GM19455 (cell line): ENCODE measurements around the gene C17orf75.
"Not testable (repeated sequence)": the region's sequence is repeated elsewhere in the genome, so short reads cannot be mapped to it uniquely, and the experiment has no call there.

ENCODE experiments used
- ATAC-seq: cut with Tn5 transposase; IDR thresholded peaks from one replicate; pipeline ENCODE4 v1.9.1; 2021; ENCODE audit not compliant: unreplicated experiment

The C17orf75 gene

DNA sequence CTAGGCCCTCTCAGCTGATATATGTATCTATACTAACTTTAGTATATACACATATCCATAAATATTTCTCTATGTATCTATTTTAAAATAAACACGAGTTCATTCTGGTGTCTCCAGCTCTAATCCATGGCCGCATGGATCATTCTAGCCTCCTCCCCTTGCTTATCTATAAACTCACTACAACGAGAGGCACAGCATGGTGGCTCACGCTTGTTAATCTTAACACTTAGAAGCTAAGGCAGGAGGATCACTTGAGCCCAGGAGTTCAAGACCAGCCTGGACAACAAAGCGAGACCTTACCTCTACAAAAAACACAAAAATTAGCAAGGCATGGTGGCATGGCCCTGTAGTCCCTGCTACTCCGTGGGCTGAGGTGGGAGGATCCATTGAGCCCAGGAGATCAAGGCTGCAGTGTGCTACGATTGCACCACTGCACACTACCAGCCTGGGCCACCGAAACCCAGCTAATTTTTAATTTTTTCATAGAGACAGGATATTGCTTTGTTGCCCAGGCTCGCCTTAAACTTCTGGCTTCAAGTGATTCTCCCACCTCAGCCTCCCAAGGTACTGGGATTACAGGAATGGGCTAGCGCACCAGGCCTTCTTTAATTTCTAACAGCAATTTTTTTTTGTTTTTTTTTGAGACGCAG, 4.1 kb upstream of the C17orf75 start:
- no peak for ATAC-seq

GRCh38 chr17:32342603-32343325, 791 bp upstream of the C17orf75 start:
- ATAC-seq = no peak

- peak; percentile 15 for ATAC-seq
Measured at GRCh38 chr17:32341141-32341856, 674 bp downstream of the C17orf75 start.

DNA sequence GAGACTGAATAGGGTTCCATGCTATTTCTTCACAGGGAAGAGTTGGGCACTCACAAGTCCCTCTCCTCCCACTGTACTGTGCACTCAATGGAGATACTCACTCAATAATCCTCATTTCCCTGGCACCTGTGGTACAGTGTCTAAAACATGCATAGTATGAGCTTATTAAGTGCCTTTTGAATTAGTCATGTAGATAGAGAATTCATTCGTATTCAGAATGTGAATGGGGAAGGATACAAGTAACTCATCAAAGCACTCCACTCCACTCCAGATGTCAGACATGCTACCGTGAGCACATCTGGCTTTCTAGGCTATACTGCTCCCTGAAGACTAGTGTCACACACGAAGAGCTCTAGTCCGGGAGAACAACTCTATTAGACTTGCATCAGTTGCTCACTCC, 6.3 kb downstream of the C17orf75 start:
- ATAC-seq = no peak

DNA sequence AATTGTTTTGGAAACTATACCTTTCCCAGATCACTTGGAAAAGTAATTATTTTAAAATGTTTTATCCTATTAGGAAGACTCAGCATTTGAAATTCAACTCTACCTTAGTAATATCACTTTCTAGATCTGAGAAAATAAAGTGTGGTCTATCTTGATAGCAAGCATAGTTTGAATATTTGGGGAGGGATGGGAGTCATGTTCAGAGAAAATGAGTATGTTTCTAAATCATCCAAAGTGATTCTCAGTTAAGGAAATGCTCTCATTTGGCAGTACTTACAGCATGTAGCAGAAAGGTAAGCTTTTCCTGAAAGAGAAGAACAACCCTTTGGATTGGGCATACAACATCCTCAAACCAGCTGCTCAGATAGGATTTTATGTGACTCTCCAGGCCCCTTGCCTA, 6.9 kb downstream of the C17orf75 start:
- ATAC-seq = no peak

DNA sequence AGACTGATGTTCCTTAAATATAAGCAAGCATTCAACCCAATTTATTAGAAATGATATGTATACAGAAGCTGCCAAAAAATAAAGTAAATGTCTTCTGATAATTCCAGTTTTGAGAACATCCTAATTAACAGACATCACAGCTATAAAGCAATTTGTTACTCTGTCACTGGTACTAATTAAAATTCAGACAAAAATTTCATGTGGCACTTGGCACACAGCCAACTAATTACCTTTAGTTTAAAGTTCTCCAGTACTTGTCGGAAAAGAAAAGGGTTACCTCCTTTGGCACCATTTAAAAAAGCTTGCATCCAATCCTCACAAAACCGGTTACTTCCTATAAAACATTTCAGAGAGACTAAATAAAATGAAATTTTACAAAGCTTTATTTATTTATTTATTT, 8.8 kb downstream of the C17orf75 start:
- ATAC-seq = no peak

- ATAC-seq = no peak
Measured at GRCh38 chr17:32331243-32332040, 10.5 kb downstream of the C17orf75 start.

- ATAC-seq = no peak
Measured at GRCh38 chr17:32330147-32330546, 11.8 kb downstream of the C17orf75 start.

DNA sequence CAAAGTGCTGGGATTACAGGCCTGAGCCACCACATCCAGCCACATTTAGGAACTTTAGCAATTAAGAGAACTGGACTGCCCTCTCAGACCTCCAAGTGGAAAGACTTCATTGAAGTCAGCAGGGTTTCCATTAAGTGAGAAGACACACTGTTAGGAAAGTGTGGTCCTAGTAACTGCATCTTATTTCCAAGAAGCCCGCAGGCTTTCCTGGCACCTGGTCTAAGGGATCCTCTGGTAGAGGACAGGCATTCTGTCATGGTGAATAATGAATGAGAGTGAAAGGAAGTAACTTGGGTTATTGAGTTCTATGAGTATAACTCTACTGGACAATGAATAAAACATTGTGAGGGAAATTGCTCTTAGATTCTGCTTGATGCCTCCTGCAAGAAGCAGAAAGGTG, 14.1 kb downstream of the C17orf75 start:
- no peak for ATAC-seq

DNA sequence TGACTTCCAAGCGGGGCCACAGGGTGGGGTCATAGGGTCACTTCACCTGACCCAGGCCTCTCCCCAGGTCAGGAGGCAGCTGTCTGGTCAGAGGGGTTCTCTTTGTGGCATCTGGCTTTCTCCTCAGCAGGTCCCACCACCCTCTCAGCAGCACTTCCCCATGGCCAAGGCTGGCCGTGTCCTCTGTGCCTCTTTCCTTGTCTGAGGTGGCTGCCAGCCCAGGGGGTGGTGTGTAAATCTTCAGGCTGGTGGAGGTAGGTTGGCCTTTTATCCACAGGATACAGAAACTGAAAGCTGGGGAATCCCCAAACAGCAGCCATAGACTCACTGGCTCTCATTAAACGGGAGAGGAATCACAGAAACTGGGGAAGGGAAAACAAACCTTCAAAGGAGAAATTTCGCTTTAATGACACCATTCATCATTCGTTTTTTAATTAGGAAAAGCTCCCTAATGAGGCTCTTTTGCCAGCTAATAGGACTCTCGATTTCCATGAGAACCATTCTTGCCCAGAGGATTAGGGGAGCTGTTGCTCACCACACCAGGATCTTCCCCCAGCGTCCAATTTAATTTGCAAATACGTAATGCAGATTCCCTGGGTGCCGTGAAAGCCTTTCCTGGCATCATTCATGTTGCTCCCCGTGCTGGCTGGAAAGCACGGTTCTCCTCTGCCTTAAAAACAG, 18.0 kb downstream of the C17orf75 start:
- ATAC-seq = no peak

GRCh38 chr17:32323046-32323445, 18.9 kb downstream of the C17orf75 start:
- no peak for ATAC-seq

DNA sequence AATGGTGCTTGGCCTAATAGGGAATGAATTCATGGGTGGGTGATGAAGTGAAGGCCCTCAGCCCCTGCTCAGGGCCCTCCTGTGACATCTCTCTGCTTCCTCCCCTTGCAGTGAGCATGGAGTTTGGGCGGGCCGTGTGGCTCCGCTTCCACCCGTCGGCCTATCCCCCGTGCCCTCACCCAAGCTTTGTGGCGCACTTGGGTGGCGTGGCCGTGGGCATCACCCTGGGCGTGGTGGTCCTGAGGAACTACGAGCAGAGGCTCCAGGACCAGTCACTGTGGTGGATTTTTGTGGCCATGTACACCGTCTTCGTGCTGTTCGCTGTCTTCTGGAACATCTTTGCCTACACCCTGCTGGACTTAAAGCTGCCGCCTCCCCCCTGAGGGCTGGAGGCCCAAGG, 21.1 kb downstream of the C17orf75 start:
- no peak for ATAC-seq

GRCh38 chr17:32320080-32320479, 21.9 kb downstream of the C17orf75 start:
- ATAC-seq = not testable (repeated sequence)

DNA sequence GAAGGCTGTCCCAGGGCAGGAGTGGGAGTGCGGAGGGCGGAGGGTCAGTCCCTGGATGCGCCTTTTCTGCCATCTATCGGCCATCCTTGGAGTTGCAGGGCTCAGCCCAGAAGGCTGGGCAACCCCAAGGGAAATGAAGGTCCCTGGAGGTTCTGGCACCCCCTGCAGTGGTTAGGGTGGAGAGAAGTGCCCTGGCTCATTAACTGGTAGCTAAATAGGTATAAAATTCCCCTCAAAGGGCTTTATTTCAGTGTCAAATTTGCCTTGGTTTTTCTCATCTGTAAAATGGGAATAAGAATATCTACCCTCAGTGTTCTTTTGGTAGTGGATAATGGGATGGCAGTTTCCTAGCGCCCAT, 22.4 kb downstream of the C17orf75 start:
- ATAC-seq = peak; percentile 70

GRCh38 chr17:32318071-32318470, 23.9 kb downstream of the C17orf75 start:
- no peak for ATAC-seq

- ATAC-seq = no peak
Measured at GRCh38 chr17:32317353-32317752, 24.6 kb downstream of the C17orf75 start.

GRCh38 chr17:32316653-32317052, 25.3 kb downstream of the C17orf75 start:
- not testable (repeated sequence) for ATAC-seq

DNA sequence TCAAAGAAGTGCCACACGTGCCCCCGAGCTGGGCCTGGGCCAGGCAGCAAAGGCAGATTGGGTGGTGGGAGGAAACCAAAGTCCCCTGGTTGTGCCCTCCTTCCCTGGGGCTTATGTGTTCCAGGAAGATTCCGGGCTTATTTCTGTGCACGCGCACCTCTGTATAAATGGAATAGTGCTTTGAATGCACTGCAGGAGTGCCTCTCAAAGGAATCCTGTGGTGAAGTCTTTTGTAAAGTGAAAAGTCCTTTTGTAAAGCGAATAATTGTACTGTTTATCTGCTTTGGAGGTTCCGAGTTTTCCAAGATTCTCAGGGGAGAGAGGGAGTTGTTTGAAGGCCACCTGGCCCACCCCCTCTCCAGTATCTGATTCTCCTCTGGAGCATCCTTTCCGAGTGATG, 26.8 kb downstream of the C17orf75 start:
- no peak for ATAC-seq

DNA sequence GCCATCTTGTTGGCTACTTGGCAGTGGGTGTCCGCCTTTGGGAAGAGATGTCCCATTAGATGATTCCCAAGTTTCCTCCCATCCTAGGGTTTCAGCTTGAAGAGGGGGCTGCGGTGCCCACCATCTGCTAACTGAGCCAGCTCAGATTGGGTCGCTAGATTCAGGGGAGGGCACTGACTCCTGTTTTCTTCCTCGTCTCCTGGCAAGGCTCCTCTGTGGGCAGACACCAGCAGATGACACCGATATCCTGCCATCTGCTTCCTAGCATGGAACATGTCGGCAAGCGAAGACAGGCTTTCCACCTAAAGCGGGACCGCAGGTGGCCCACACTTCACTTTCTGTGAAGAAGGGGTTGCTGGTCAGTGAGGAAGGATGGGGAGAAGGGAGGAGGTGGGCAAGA, 27.3 kb downstream of the C17orf75 start:
- ATAC-seq = no peak

GRCh38 chr17:32311028-32311536, 30.9 kb downstream of the C17orf75 start:
- no peak for ATAC-seq

DNA sequence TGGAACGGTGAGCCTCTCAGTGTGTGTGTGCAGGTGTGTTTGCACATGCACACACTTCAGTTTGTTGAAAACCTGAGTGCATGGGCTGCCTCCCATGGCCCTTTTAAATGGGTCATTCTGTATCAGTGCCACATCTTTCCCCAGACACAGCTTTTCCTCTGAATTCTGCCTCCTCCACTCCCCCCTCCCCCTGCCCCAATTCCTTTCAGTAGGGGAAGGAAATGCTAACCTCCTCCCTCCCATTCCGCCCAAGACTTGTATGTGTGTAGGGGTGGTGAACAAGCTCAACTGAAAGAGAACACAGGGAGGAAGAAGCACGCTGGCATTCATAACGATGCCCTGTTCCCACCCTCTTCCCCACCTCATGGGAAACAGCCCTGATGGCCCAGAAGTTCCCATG, 34.3 kb downstream of the C17orf75 start:
- ATAC-seq = no peak
